SK-N-SH treated with all-trans-retinoic acid at 6 μM for 48 hours (cell line): ENCODE results near the gene HMGCR.

Source experiments
- ARNTL ChIP-seq: fragments of 450-650 bp; formaldehyde crosslinking; IDR thresholded peaks from 2 replicates; pipeline ENCODE4 v1.5.0; 2020; ENCODE audit warnings: low read depth, mild to moderate bottlenecking, moderate library complexity, borderline replicate concordance
- BACH2 ChIP-seq: fragments of 250-450 bp; sonication (Bioruptor Pico); IDR thresholded peaks from 2 replicates; pipeline ENCODE4 v1.9.0; 2021; ENCODE audit warnings: mild to moderate bottlenecking, borderline replicate concordance
- ISL1 ChIP-seq: fragments of 250-450 bp; sonication (Bioruptor Pico); IDR thresholded peaks from 2 replicates; pipeline ENCODE4 v2.1.2; 2022; ENCODE audit warnings: mild to moderate bottlenecking, moderate library complexity
- PPARA ChIP-seq: fragments of 250-450 bp; sonication (Bioruptor Pico); IDR thresholded peaks from 2 replicates; pipeline ENCODE4 v1.5.0; 2020; ENCODE audit warnings: mild to moderate bottlenecking, borderline replicate concordance
- RARB ChIP-seq: fragments of 250-450 bp; sonication (Bioruptor Pico); IDR thresholded peaks from 2 replicates; pipeline ENCODE4 v1.8.0; 2021; ENCODE audit warnings: mild to moderate bottlenecking, moderate library complexity
- ZC3H10 ChIP-seq: fragments of 250-450 bp; sonication (Bioruptor Pico); IDR thresholded peaks from 2 replicates; pipeline ENCODE4 v1.5.1; 2021; ENCODE audit warnings: mild to moderate bottlenecking, moderate library complexity
- ZFP3 ChIP-seq: fragments of 250-450 bp; sonication (Bioruptor Pico); IDR thresholded peaks from 2 replicates; pipeline ENCODE4 v1.5.0; 2020; ENCODE audit warnings: mild to moderate bottlenecking, moderate library complexity
- ZFP30 ChIP-seq: fragments of 450-650 bp; formaldehyde crosslinking; IDR thresholded peaks from 2 replicates; pipeline ENCODE4 v1.5.0; 2022; ENCODE audit warnings: mild to moderate bottlenecking, moderate library complexity
- ZNF8 ChIP-seq: fragments of 450-650 bp; formaldehyde crosslinking; IDR thresholded peaks from 2 replicates; pipeline ENCODE4 v1.5.0; 2020; ENCODE audit warnings: mild to moderate bottlenecking, moderate library complexity
- TF ChIP-seq, protein P1 (sequence below): fragments of 250-450 bp; sonication (Bioruptor Pico); IDR thresholded peaks from 2 replicates; pipeline ENCODE4 v1.8.0; 2021; ENCODE audit warnings: low read depth, mild to moderate bottlenecking, moderate library complexity, borderline replicate concordance
- TF ChIP-seq, protein P2 (sequence below): fragments of 250-450 bp; sonication (Bioruptor Pico); IDR thresholded peaks from 2 replicates; pipeline ENCODE4 v1.8.0; 2020; ENCODE audit warnings: mild to moderate bottlenecking, moderate library complexity, borderline replicate concordance
- TF ChIP-seq, protein P3 (sequence below): fragments of 250-450 bp; sonication (Bioruptor Pico); IDR thresholded peaks from 2 replicates; pipeline ENCODE4 v1.5.1; 2020; ENCODE audit warnings: low read depth, mild to moderate bottlenecking, moderate library complexity

DNA sequence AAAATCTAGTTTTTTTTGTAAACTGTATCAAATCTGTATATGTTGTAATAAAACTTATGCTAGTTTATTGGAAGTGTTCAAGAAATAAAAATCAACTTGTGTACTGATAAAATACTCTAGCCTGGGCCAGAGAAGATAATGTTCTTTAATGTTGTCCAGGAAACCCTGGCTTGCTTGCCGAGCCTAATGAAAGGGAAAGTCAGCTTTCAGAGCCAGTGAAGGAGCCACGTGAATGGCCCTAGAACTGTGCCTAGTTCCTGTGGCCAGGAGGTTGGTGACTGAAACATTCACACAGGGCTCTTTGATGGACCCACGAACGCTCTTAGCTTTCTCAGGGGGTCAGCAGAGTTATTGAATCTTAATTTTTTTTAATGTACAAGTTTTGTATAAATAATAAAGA is 24.3 kb downstream of the HMGCR start:
- TF ChIP-seq RARB: no peak
- no peak for TF ChIP-seq ZFP3 (CRISPR knock-in tag)
- TF ChIP-seq, protein P1, sequence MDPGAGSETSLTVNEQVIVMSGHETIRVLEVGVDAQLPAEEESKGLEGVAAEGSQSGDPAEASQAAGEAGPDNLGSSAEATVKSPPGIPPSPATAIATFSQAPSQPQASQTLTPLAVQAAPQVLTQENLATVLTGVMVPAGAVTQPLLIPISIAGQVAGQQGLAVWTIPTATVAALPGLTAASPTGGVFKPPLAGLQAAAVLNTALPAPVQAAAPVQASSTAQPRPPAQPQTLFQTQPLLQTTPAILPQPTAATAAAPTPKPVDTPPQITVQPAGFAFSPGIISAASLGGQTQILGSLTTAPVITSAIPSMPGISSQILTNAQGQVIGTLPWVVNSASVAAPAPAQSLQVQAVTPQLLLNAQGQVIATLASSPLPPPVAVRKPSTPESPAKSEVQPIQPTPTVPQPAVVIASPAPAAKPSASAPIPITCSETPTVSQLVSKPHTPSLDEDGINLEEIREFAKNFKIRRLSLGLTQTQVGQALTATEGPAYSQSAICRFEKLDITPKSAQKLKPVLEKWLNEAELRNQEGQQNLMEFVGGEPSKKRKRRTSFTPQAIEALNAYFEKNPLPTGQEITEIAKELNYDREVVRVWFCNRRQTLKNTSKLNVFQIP: no peak
- TF ChIP-seq, protein P2, sequence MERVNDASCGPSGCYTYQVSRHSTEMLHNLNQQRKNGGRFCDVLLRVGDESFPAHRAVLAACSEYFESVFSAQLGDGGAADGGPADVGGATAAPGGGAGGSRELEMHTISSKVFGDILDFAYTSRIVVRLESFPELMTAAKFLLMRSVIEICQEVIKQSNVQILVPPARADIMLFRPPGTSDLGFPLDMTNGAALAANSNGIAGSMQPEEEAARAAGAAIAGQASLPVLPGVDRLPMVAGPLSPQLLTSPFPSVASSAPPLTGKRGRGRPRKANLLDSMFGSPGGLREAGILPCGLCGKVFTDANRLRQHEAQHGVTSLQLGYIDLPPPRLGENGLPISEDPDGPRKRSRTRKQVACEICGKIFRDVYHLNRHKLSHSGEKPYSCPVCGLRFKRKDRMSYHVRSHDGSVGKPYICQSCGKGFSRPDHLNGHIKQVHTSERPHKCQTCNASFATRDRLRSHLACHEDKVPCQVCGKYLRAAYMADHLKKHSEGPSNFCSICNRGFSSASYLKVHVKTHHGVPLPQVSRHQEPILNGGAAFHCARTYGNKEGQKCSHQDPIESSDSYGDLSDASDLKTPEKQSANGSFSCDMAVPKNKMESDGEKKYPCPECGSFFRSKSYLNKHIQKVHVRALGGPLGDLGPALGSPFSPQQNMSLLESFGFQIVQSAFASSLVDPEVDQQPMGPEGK: no peak
- TF ChIP-seq PPARA (CRISPR knock-in tag): no peak
- no peak for TF ChIP-seq ARNTL
- no peak for TF ChIP-seq ZFP30 (CRISPR knock-in tag)
- TF ChIP-seq ISL1 (CRISPR knock-in tag): no peak
- TF ChIP-seq, protein P3, sequence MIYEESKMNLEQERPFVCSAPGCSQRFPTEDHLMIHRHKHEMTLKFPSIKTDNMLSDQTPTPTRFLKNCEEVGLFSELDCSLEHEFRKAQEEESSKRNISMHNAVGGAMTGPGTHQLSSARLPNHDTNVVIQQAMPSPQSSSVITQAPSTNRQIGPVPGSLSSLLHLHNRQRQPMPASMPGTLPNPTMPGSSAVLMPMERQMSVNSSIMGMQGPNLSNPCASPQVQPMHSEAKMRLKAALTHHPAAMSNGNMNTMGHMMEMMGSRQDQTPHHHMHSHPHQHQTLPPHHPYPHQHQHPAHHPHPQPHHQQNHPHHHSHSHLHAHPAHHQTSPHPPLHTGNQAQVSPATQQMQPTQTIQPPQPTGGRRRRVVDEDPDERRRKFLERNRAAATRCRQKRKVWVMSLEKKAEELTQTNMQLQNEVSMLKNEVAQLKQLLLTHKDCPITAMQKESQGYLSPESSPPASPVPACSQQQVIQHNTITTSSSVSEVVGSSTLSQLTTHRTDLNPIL: no peak
- TF ChIP-seq ZNF8 (CRISPR knock-in tag): no peak
- no peak for TF ChIP-seq ZC3H10
- TF ChIP-seq BACH2 (CRISPR knock-in tag): no peak
